Measurements from ENCODE around the gene EPHA5.
"Not testable (repeated sequence)": the region's sequence is repeated elsewhere in the genome, so short reads cannot be mapped to it uniquely, and the experiment has no call there.

Gene EPHA5

GRCh38 chr4:65353098-65353497 lies 317.2 kb downstream of the EPHA5 start:
- no peak for DNase-seq

- no peak for DNase-seq
Observed at GRCh38 chr4:65344278-65344825, 325.9 kb downstream of the EPHA5 start.

GRCh38 chr4:65343342-65343741 lies 326.9 kb downstream of the EPHA5 start:
- DNase-seq, result no peak

DNA sequence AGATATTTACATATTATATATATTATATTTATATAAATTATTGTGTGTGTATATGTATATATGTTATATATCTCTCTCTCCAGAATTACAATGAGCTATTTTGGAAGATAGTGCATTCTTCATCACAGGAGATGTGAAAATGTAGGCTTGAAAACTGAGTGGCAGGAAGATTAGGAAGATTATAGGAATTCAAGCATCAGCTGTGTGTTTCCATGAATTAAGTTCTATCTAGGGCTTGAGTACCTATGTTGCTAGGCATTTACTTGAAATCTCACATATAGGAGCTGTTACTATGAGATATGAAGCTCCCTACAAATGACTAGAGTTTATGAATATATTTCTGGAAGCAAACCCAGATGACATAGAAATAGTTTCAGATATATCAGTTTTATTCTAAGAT lies 328.7 kb downstream of the EPHA5 start:
- DNase-seq, result no peak

GRCh38 chr4:65340382-65341109 lies 329.7 kb downstream of the EPHA5 start:
- DNase-seq, result no peak

DNA sequence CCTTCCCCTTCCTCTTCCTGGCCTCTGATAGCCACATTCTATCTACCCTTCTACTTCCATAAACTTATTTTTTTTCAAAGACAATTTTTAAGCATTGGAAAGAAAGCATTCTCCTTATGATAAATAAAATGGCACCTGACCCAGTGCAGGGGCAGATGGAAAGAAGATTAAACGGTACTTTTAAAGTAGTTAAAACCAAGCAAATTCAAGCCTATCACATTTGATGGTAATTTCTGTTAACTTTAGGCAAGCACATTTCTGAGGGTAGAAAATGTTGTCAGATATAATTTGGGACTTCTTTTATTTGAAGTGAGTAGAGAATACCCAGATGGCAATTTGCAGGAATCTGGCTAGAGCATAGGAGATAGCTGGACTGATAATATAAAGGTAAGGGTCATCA lies 332.9 kb downstream of the EPHA5 start:
- DNase-seq, result no peak

DNA sequence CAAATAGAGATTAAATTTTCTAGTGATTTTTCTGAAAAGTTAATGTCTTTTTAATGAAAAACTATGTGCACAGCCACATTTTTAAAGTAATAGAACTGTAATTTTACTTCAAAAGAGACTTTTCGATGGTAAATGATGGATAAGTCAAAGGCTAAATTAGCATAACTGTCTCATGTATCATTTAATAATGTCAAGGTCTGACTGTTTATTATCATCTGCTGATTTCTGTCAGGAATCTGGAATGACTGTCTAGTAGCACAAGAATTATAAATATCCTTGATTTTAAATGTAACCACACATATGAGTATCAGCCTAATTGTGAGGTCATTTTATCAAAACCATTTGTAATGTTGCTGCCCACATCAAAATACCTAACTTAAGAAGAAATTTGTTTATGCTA lies 333.8 kb downstream of the EPHA5 start:
- no peak for DNase-seq

- DNase-seq, result no peak
Observed at GRCh38 chr4:65316534-65316933, 353.8 kb downstream of the EPHA5 start.

GRCh38 chr4:65311120-65311519 lies 359.2 kb downstream of the EPHA5 start:
- DNase-seq, result no peak

DNA sequence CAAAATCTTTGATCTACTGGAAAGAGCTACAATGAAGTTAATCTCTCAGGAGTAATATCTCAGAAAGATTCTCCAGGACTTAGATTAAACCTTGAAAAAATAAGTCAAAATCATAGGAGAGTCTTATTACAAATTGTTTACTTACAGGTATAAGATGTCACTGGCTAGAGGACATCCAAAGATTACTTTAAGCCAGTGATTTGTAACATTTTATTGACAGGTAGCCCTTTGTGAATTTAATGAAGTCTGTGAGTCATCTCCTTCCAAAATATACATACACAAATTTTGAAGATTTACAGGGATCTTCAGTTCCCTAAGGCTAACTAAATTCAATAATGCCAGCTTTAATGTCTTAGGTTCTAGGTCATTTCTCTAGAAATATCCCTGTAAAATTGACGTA lies 359.7 kb downstream of the EPHA5 start:
- no peak for DNase-seq

GRCh38 chr4:65308626-65309025 lies 361.7 kb downstream of the EPHA5 start:
- not testable (repeated sequence) for DNase-seq

DNA sequence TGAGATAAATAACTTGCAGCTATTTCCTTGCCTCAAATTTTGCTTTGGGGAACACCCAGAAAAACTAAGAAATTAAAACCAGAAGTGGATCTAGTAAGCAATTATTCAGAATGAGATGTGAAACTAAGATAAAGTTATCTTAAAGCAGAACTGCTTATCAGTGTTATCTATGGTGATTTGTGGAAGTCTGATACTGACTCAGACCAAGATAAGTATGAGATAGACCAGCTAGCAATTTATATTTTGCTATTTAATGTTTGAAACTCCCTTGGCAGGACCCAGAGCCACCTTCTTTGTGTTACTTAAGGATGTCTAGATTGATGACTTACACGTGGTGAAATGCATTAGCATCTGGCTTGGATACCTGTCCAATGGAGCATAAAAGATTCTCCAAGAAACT lies 368.1 kb downstream of the EPHA5 start:
- DNase-seq, result no peak

- no peak for DNase-seq
Observed at GRCh38 chr4:65296246-65296645, 374.0 kb downstream of the EPHA5 start.

- no peak for DNase-seq
Observed at GRCh38 chr4:65287071-65287470, 383.2 kb downstream of the EPHA5 start.

Data from activated CD4-positive, alpha-beta T cell treated with anti-CD3 and anti-CD28 coated beads, Interleukin-10, Interleukin-2, amounts not matched to agents 100 ng/mL and 50 ng/mL, durations not matched to agents 16 hours and 8 hours (primary cell).